ENCODE data around the gene GPC4. TPM values are rescaled to one million over a fixed set of nuclear protein-coding genes. Genes with fewer than 3 reads are reported as not detected.

The GPC4 gene
- total and polyA plus RNA-seq, 10 of the 15 experiments (the other 5 are each of a cell fraction or from before 2014, with no cell fraction given), result 0.04 to 5.8 (median 0.13) TPM

GRCh38 chrX:133323431-133323830, 91.9 kb downstream of the GPC4 start:
- no peaks in the 10 kb centered on the region for H4K20me1 ChIP-seq (ENCODE audit: control insufficient read depth, insufficient read depth)
- FAIRE-seq, result no peak
- H3K27me3 ChIP-seq (replicated peaks in 1 of 2; ENCODE audit: control insufficient read depth in 2 of 2, insufficient read depth in 2 of 2, low read length in 1 of 2), result no peaks in the 10 kb centered on the region
- H3K36me3 ChIP-seq (ENCODE audit: control insufficient read depth in 2 of 2, insufficient read depth in 2 of 2, low read length in 1 of 2), result no peaks in the 10 kb centered on the region
- no TSS peak for BruUV-seq (replicated peaks)
- SMC1A ChIA-PET (ENCODE audit: uncharacterized antibody, unreplicated experiment), result interaction anchor here (0.7 to 5.1 kb wide), 8 partner anchors 13 to 117 kb away, joined by 3 to 36 read pairs (median 4); partner anchors contain the start of gene GPC4
- RAD21 ChIA-PET (ENCODE audit: unreplicated experiment), result interaction anchor here (0.8 to 1.5 kb wide), 3 partner anchors 39 to 68 kb away, joined by 3 to 7 read pairs (median 3); no protein-coding TSS in a partner anchor
- CTCF ChIA-PET, result interaction anchor here (0.7 to 3.6 kb wide), 4 partner anchors 11 to 347 kb away, joined by 3 to 23 read pairs (median 4); no protein-coding TSS in a partner anchor
- H3K9me3 ChIP-seq (replicated peaks; ENCODE audit: control insufficient read depth, insufficient read depth, low read length), result no peaks in the 10 kb centered on the region
- in situ Hi-C loops (cut with MboI), result no loop called here
- 4% methylated on average over 2 of the region's 2 CpGs for WGBS (ENCODE audit: insufficient coverage, insufficient replicate concordance, low lambda C conversion rate, missing lambda C conversion rate)
- H3K4me1 ChIP-seq (ENCODE audit: control insufficient read depth, insufficient read depth, low read length), result no peaks in the 10 kb centered on the region
- no peak overlapping the region for H3K4me2 ChIP-seq (ENCODE audit: control insufficient read depth, insufficient read depth)
- H3K4me3 ChIP-seq, result no peak overlapping the region
- no peak overlapping the region for H3K9ac ChIP-seq (ENCODE audit: control insufficient read depth, insufficient read depth, low read length)
- 0 out of 2 replicates have a peak overlapping the region, but pooled peaks have one; percentile 29 for H2AFZ ChIP-seq (ENCODE audit: control insufficient read depth, low read depth, low read length)
- POLR2A ChIA-PET, result no interaction called here
- no peak for DNase-seq (ENCODE audit: low read depth, low spot score)
- intact Hi-C loops (cut with micrococcal nuclease; ENCODE audit: unreplicated experiment), result no loop called here
- no peaks in the 10 kb centered on the region for H3K79me2 ChIP-seq (ENCODE audit: control insufficient read depth, insufficient read depth, low read length)
- peak; percentile 64 for ATAC-seq
- no peak overlapping the region for H3K27ac ChIP-seq (ENCODE audit: control insufficient read depth, insufficient read depth)
- TF ChIP-seq BCLAF1 (IDR thresholded peaks at IDR 0.05) (no peak), NR2C1 (IDR thresholded peaks at IDR 0.05) (no peak), NFYB (IDR thresholded peaks at IDR 0.05; ENCODE audit: insufficient read depth, low read depth, low read length) (no peak), ESRRA (IDR thresholded peaks at IDR 0.05; ENCODE audit: low read length) (no peak), ZNF24 (IDR thresholded peaks at IDR 0.05) (no peak), SIN3A (IDR thresholded peaks at IDR 0.05; ENCODE audit: low read depth, low read length) (no peak), NR2C2 (IDR thresholded peaks at IDR 0.05; ENCODE audit: borderline replicate concordance, control insufficient read depth, insufficient read length, low read depth) (no peak), TARDBP (IDR thresholded peaks at IDR 0.05; ENCODE audit: borderline replicate concordance) (no peak), CEBPZ (IDR thresholded peaks at IDR 0.05; ENCODE audit: low read depth, low read length) (no peak)
- TF ChIP-seq, protein P1, sequence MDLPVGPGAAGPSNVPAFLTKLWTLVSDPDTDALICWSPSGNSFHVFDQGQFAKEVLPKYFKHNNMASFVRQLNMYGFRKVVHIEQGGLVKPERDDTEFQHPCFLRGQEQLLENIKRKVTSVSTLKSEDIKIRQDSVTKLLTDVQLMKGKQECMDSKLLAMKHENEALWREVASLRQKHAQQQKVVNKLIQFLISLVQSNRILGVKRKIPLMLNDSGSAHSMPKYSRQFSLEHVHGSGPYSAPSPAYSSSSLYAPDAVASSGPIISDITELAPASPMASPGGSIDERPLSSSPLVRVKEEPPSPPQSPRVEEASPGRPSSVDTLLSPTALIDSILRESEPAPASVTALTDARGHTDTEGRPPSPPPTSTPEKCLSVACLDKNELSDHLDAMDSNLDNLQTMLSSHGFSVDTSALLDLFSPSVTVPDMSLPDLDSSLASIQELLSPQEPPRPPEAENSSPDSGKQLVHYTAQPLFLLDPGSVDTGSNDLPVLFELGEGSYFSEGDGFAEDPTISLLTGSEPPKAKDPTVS (IDR thresholded peaks at IDR 0.05; ENCODE audit: low read depth, low read length), result no peak
- TF ChIP-seq, protein P2, sequence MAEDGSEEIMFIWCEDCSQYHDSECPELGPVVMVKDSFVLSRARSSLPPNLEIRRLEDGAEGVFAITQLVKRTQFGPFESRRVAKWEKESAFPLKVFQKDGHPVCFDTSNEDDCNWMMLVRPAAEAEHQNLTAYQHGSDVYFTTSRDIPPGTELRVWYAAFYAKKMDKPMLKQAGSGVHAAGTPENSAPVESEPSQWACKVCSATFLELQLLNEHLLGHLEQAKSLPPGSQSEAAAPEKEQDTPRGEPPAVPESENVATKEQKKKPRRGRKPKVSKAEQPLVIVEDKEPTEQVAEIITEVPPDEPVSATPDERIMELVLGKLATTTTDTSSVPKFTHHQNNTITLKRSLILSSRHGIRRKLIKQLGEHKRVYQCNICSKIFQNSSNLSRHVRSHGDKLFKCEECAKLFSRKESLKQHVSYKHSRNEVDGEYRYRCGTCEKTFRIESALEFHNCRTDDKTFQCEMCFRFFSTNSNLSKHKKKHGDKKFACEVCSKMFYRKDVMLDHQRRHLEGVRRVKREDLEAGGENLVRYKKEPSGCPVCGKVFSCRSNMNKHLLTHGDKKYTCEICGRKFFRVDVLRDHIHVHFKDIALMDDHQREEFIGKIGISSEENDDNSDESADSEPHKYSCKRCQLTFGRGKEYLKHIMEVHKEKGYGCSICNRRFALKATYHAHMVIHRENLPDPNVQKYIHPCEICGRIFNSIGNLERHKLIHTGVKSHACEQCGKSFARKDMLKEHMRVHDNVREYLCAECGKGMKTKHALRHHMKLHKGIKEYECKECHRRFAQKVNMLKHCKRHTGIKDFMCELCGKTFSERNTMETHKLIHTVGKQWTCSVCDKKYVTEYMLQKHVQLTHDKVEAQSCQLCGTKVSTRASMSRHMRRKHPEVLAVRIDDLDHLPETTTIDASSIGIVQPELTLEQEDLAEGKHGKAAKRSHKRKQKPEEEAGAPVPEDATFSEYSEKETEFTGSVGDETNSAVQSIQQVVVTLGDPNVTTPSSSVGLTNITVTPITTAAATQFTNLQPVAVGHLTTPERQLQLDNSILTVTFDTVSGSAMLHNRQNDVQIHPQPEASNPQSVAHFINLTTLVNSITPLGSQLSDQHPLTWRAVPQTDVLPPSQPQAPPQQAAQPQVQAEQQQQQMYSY (CRISPR knock-in tag; IDR thresholded peaks at IDR 0.05), result no peak
